HG02642 (cell line): ENCODE measurements around the gene NMNAT3.

ENCODE experiments used
- ATAC-seq: cut with Tn5 transposase; IDR thresholded peaks from one replicate; pipeline ENCODE4 v1.9.1; 2021; ENCODE audit warnings: mild to moderate bottlenecking; ENCODE audit not compliant: unreplicated experiment, poor library complexity

The NMNAT3 gene

GRCh38 chr3:139642996-139643395 is 34.8 kb downstream of the NMNAT3 start:
- no peak for ATAC-seq

- ATAC-seq = no peak
Observed at GRCh38 chr3:139640456-139640855, 37.3 kb downstream of the NMNAT3 start.

- no peak for ATAC-seq
Observed at GRCh38 chr3:139639662-139640061, 38.1 kb downstream of the NMNAT3 start.

GRCh38 chr3:139638518-139638917 is 39.3 kb downstream of the NMNAT3 start:
- no peak for ATAC-seq

- no peak for ATAC-seq
Observed at GRCh38 chr3:139636511-139636910, 41.3 kb downstream of the NMNAT3 start.

- no peak for ATAC-seq
Observed at GRCh38 chr3:139634111-139634635, 43.6 kb downstream of the NMNAT3 start.

GRCh38 chr3:139633511-139633910 is 44.3 kb downstream of the NMNAT3 start:
- no peak for ATAC-seq

GRCh38 chr3:139630542-139630941 is 47.2 kb downstream of the NMNAT3 start:
- no peak for ATAC-seq

GRCh38 chr3:139629033-139629432 is 48.7 kb downstream of the NMNAT3 start:
- peak; percentile 83 for ATAC-seq

GRCh38 chr3:139627759-139628158 is 50.0 kb downstream of the NMNAT3 start:
- no peak for ATAC-seq

GRCh38 chr3:139620438-139620837 is 57.3 kb downstream of the NMNAT3 start:
- ATAC-seq = no peak

GRCh38 chr3:139619484-139619883 is 58.3 kb downstream of the NMNAT3 start:
- ATAC-seq = no peak

- ATAC-seq = no peak
Observed at GRCh38 chr3:139617672-139618268, 60.0 kb downstream of the NMNAT3 start.

GRCh38 chr3:139611528-139611927 is 66.2 kb downstream of the NMNAT3 start:
- ATAC-seq = no peak

- no peak for ATAC-seq
Observed at GRCh38 chr3:139610886-139611285, 66.9 kb downstream of the NMNAT3 start.

- ATAC-seq = no peak
Observed at GRCh38 chr3:139608924-139609323, 68.8 kb downstream of the NMNAT3 start.

- no peak for ATAC-seq
Observed at GRCh38 chr3:139608108-139608380, 69.7 kb downstream of the NMNAT3 start.

- ATAC-seq = no peak
Observed at GRCh38 chr3:139607257-139608107, 70.3 kb downstream of the NMNAT3 start.

GRCh38 chr3:139602003-139602402 is 75.8 kb downstream of the NMNAT3 start:
- ATAC-seq = no peak

GRCh38 chr3:139601191-139601961 is 76.4 kb downstream of the NMNAT3 start:
- ATAC-seq = no peak

GRCh38 chr3:139597947-139598346 is 79.8 kb downstream of the NMNAT3 start:
- no peak for ATAC-seq
